Limb (tissue), 2 donors: Measurements from ENCODE around the gene CARD10.
A peak's percentile ranks its signal among the peaks of the same experiment; 100 is the strongest.

Experiments
- DNase-seq, 2 donors: peaks; one replicate each; pipeline ENCODE4 v3.0.0-alpha.2; 2016; ENCODE audit errors: extremely low spot score in 2 of 2

CARD10 gene, protein sequence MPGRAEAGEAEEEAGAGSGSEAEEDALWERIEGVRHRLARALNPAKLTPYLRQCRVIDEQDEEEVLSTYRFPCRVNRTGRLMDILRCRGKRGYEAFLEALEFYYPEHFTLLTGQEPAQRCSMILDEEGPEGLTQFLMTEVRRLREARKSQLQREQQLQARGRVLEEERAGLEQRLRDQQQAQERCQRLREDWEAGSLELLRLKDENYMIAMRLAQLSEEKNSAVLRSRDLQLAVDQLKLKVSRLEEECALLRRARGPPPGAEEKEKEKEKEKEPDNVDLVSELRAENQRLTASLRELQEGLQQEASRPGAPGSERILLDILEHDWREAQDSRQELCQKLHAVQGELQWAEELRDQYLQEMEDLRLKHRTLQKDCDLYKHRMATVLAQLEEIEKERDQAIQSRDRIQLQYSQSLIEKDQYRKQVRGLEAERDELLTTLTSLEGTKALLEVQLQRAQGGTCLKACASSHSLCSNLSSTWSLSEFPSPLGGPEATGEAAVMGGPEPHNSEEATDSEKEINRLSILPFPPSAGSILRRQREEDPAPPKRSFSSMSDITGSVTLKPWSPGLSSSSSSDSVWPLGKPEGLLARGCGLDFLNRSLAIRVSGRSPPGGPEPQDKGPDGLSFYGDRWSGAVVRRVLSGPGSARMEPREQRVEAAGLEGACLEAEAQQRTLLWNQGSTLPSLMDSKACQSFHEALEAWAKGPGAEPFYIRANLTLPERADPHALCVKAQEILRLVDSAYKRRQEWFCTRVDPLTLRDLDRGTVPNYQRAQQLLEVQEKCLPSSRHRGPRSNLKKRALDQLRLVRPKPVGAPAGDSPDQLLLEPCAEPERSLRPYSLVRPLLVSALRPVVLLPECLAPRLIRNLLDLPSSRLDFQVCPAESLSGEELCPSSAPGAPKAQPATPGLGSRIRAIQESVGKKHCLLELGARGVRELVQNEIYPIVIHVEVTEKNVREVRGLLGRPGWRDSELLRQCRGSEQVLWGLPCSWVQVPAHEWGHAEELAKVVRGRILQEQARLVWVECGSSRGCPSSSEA

DNA sequence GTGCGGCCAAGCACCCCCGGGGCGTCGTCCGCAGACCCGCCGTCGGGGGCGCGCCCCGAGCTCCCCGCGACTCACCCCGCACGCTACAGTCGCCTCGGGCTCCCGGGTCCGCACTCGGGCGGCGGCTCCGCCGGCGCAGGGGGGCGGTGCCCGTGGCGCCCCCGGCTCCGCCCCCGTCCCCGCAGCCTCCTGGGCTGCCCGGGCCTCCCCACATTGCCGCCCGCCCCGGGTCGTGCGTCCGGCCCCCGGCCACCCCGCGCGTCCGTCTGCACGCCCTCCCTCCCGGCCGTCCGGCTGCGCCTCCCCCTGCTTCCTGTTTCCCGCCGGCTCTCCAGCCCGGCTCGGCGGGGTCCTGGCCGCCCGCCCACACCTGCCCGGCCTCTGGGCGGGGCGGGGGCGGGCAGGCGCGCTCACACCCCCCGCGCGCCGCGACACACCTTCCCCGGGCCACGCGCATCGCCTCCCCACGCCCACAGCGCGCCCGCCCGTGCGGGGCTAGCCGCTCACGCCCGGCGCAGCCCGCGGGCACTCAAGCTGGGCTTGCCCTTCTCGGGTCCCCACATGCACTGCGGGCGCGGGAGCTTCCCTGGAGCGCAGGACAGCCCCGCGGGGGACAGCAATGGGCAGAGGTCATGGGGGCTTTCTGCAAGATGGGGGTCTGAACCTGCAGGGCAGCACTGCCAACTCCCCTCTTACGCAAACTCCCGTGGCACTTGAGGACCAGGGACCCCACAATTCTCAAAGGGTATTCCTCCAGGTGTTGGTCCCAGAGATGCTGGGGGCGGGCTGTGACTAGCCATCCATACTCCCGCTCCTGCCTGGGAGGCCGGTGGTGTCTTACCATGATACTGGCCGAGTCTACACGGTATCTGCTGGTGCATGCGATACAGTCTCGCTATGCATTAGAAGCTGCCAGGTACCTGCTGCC lies at the start of gene CARD10:
Gene CARD10, minus strand, starts transcription at position 148 of the 928 bp plus-strand sequence. CDS start 215 bp downstream, outside the sequence.
- DNase-seq: no peak

DNA sequence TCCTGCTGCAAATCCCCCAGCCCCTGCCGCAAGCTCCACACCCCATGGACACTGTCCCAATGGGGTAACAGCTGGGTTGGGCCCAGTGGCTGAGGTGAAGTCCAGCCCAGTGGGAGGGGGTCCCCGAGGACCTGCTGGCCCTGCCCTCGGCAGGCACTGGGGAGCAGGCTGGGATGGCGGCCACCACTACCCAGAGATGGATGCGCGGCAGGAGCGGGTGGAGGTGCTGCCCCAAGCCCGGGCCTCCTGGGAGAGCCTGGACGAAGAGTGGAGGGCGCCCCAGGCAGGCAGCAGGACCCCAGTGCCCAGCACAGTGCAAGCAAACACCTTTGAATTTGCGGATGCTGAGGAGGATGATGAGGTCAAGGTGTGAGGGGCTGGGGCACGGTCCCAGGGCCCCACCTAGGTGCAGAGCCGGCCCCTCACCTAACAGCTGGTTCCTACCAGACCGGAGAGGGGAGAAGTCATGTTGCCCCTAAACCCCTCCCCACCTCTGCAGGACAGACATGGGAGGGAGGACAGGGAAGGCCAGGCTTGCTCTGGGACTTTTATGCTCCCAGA lies 49.3 kb upstream of the CARD10 start:
- no peak for DNase-seq

DNA sequence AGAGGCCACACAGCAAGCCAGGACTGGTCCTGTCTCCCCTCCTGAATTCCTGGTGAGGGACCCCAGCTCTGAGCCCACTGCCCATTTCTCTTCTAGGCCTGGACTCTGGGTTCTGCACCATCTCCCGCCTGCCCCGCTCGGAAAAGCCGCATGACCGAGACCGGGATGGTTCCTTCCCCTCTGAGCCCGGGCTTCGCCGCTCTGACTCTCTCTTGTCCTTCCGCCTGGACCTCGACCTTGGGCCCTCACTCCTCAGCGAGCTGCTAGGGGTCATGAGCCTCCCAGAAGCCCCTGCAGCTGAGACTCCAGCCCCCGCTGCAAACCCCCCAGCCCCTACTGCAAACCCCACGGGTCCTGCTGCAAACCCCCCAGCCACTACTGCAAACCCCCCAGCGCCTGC lies 48.8 kb upstream of the CARD10 start:
- no peak for DNase-seq

DNA sequence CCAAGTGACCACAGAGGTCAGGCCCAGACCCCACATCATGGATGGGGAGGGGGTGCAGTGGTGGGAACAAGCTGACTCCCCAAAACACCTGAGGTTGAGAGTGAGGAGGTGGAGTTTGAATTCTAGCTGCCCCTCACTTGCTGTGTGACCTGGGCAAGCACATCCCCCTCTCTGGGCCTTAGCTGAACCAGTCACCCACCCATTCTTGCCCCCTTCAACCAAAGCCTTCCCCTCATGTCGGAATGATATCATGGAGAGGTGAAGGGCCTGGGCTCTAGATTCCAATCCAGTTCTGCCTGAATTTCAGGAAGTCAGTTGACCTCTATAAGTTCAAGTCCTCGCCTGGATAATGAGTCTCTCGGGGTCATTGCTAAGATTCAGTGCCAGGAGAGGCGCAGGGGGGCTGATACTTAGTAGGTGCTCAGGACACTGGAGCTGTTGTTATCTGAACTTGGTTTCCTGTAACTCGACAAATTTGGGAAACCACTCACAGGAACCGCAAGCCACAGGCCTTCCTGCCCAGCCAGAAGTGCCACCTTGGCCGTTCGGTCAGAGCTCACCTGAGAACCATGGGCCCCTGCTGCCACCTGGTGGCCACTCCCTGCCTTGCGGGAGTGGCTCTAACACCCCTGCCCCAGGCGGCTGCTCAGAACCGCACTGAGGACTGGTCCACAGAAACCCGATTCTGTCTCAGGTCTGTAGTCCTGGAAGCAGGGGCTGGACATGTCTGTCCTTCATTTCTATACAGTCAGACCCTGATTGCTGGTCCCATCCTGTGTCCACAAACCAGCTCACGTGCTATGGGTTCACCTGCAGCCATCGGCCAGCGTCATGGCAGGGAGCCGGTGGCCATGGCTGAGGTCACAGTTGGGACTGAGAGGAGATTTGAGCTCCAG lies 47.9 kb upstream of the CARD10 start:
- peak in 1 of 2 donors; percentile 89 for DNase-seq

DNA sequence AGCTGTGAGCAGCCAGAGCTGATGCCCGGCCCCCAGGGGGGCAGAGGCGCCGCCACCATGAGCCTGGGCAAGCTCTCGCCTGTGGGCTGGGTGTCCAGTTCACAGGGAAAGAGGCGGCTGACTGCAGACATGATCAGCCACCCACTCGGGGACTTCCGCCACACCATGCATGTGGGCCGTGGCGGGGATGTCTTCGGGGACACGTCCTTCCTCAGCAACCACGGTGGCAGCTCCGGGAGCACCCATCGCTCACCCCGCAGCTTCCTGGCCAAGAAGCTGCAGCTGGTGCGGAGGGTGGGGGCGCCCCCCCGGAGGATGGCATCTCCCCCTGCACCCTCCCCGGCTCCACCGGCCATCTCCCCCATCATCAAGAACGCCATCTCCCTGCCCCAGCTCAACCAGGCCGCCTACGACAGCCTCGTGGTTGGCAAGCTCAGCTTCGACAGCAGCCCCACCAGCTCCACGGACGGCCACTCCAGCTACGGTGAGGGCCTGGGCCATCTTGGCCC lies 47.2 kb upstream of the CARD10 start:
- DNase-seq: no peak

DNA sequence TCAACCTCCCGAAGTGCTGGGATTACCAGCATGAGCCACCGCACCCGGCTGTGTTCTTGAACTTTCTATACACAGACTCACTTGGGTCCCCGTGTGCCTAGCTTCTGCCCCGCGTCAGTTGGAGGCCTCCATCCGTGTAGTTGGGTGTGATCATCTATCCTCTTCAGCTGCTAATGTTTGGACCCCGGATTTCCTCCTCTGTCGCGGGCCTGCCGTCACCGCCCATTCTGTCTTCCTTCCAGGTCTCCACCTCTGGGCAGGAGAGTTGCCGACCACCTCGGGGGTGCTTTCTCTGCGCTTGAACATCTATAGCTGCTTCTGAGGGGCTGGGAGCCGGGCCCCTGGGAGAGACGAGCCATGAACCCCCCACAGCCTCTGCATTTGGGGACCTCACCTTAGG lies 46.6 kb upstream of the CARD10 start:
- DNase-seq: no peak

DNA sequence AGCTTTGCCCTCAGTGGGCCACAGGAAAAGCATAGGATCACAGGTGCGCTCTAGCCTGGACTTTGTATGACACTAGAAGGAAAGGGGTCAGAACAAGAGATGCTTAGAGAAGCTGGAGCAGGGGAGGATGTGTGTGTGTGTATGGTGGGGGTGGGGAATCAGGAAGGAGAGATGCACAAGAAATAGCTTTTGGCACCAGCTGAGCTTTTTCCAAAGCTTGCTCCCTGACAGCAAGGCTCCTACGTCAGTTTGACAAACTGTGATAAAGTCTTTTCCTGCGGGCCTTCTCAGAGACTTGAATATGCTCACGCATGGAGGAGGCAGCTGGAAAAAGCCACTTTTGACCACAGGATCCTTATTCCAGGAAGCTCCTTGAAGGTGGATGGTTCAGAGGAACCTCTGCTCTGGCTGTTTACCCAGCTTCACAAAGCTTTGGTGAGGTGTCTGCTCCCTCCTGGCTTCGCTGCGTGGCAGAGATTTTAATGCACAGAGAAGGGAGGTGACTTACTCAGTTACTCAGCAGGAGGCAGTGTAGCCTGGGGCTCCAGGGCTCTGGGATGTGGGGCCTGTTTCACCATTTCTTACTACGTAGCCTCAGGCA lies 45.0 kb upstream of the CARD10 start:
- DNase-seq: no peak

DNA sequence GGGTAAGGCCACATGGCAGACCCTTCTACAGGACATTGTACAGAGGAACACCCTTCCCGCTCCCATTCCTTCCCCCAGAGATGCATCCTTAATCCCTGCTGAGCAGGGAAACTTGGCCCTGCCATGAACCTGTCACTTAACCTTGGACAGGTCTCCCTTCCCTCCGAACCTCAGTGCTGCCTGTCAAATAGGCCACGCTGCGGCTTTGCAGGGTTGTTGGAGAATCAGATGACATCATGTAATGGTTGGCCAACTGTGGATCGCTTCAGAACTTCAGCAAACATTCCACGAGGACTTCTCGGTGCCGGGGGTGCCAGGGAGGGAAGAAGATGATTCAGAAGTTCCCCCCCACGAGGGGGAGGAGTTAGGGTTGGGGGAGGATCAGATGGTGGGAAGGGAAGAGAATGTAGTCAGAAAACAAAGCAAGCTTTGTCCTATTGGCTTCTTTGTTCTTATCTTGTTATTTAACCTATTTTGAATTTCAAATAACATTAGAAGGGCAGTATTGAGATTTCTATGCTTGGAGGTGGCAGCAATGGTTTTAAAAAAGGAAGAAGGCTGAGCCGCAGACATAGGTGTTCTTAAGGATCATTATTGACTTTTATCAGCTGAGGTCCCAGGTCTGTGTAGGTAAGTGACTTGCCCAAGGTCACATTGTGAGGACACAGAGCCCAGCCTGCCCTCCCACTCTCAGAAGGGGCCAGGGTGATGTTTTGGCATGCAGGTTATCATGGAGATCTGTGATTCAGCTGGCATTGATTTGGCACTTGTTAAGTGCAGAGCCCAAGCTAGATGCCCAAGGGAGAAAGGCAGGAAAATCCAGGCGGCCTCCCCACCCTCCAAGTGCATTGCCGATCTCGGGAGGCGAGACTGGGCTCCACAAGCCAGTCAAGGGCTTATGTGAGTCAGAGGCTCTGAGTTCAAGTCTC lies 44.2 kb upstream of the CARD10 start:
- no peak for DNase-seq

DNA sequence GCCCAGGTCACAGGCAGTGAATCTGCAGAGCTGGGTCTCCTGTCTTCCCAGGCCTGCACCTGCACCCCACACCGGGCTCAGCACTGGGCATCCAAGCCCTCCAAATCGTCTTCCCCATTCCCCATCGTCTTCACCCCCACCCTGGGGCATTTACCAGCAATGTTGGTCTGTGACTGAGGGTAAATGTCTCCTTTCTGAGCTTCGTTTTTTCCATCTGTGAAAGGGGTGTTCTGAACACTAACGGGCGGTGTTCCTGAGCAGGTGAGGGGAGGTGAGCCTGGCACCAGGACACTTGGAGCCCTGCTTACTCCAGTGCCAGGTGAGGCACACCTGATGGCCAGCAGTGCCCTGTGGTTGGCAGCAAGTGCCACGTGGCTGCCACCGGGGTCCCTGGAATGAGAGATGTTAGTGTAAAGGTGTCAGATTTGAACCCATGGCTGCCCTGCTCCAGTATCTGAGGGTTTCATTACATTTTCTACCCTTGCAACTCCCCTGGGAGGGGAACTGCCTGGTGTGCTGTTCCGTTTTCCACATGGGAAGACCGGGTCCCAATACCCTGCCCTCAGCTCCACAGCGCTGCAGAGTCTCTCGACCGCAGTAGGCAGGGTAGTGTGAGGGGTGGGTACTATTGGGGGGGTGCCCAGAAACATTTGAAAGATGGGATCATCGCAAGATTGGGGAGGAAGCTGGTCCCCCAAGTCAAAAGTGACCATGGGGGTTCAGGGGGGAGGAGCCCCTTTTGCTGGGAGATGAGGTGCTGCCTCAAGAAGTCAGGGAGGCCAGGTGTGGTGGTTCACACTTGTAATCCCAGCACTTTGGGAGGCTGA lies 43.0 kb upstream of the CARD10 start:
- no peak for DNase-seq

DNA sequence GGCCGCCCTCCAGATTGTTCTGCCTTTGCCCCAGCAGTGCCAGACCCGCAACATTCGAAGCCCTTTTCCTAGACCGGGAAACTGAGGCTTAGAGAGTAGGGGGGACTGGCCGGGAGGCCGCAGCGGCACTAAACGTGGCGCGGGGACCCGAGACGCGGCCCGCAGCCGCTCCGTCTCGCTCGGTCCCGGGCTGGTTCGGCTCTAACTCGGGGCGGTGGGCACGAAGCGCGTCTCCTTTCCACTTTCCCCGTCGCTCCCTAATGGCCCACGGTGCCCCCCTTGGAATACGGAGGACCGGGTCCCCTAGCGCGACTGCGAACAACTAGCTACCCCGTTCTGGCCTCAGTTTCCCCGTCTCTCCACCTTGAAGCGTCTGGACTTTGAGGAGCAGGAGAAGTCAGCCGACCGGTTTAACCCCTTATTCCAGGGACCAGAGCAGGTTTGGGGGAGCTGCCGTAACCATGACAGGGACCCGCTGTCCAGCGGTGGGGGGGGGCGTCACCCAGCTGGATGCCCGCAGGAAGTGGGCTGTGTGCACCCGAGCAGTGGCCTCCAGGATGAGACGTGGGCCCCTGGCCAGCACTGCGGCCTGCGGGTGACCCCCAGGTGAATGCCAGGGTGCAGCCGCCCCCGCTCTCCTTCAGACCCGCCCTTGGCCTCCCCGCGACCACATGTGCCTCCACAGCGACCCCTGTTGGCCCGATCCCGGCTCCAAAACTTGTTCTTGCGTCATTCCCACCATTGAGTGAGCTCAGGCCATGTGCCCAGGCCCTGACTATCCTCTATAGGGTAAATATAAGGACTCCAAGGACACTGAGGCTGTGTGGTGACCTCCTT lies 42.2 kb upstream of the CARD10 start:
- peak; percentile 83 to 95 for DNase-seq

DNA sequence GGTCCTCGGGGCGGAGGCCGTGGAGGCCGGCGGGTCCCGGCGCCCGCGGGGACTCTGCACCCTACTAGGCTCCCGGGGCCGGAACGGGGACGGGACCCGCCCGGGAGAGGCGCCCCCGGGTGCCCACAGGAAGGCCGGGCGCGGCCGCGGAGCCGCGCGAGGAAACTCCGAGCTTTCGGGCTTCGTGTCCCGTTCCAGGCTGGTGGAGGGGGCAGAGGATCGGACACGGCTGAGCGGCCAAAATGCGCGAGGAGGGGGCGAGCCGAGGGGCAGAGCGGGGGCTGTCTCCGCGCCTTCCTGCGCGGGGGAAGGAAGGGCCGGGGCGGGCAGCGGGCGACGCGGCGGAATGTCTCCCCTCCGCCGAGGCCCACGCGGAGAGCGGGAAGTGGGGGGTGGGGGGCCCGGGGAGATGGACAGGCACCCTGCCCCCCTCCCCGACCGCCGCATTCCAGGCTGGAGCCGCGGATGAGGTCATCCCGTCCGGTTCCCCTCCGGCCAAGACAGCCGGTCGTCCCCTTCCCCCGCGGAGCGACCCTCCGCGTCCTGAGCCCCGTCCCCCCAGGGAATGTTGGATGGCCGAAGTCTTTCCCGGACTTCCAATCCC lies 41.5 kb upstream of the CARD10 start:
- DNase-seq: peak in 1 of 2 donors; percentile 79

DNA sequence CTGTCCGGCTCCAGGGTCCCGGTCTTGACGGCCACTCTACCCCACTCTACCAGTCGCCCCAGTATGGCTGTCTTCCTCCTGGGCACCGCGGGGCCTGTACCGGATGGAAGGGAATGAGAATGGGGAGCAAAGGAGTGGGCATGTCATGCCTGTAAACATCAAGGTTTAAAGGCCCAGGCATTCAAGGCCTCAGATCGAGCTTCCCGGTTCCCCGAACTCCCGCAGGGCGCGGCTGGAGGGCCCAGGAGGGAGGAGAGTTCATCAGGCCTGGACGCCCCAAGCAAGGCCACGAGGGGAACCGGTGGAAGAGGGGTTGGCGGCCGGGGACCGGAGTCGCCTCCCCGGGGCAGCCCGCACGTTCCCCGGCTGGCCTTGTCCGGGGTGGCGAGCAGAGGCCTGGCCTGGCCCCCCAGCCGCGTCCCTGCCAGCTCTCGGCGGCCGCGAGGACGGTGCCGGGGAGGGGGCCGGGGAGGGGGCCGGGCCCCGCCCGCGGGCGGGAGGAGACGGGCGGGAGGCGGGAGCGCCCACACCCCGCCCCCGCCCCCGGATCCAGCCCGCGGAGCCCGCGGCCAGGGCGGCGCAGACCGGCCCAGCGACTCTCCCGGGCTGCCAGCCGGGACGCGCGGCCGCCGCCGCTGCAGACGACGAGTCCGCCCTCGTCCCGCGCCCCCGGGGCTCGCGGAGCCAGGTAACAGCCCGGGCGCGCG lies 40.8 kb upstream of the CARD10 start, which contains the start of gene CDC42EP1:
Gene CDC42EP1, plus strand, starts transcription at position 580 of the 707 bp plus-strand sequence. CDS start 5,870 bp downstream, outside the sequence.
- peak in 1 of 2 donors; percentile 74 for DNase-seq

DNA sequence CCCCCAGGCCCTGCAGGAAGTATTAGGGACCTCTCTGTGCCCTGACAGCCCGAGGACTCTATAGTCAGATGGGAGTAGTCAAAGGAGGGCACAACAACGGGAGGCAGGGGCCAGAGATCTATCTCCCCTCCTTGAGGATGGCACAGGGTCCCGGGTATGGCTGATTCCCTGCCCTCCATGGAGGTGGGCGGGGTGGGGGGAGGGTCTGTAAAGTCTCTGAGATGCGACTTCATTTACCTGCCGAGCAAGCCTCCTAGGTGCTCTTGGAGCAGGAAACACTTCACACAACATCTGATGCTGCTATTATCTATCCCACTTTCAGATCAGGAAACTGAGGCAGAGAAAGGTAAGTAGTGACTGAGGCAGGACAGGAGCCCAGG lies 40.3 kb upstream of the CARD10 start:
- DNase-seq: no peak

DNA sequence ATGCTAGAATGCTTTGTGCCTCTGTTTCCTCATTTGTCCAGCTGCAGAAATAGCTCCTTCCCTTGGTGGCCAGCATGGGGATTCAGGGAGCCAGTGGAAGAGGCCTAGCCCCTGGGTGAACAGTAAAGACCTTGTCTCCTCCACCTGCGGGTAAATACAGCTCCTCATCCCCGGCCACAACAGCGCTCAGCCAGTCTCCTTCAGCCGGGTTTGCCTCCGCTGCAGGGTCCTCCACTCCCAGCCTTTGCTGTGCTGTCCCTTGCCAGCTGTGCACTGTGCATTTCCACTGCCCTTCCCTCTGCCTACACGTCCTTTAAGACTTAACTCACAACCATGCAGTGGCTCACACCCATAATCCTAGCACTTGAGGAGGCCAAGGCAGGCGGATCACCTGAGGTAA lies 39.6 kb upstream of the CARD10 start:
- DNase-seq: no peak
